H9 (cell line): ENCODE measurements around the gene GPC6. TPM values are rescaled to one million over a fixed set of nuclear protein-coding genes. Genes with fewer than 3 reads are reported as not detected.

Source experiments
- DNase-seq: peaks from one replicate; pipeline ENCODE4 v3.0.0-alpha.2; 2017
- H2AFZ ChIP-seq: one replicate; pipeline ENCODE4 v1.6.1; 2013; ENCODE audit warnings: mild to moderate bottlenecking, low read length, control low read depth, moderate library complexity
- H2AK5ac ChIP-seq: 2 replicates; pipeline ENCODE4 v1.6.1; 2013; ENCODE audit warnings: low read length, control low read depth, mixed read lengths; ENCODE audit not compliant: insufficient read length
- H2BK120ac ChIP-seq: one replicate; pipeline ENCODE4 v1.6.1; 2013; ENCODE audit warnings: low read depth, mild to moderate bottlenecking, low read length, control low read depth, inconsistent platforms; ENCODE audit not compliant: poor library complexity, severe bottlenecking
- H2BK12ac ChIP-seq: 2 replicates; pipeline ENCODE4 v1.6.1; 2013; ENCODE audit warnings: low read length, control low read depth, mixed read lengths, low read depth; ENCODE audit not compliant: insufficient read length
- H2BK15ac ChIP-seq: 2 replicates; pipeline ENCODE4 v1.6.1; 2013; ENCODE audit warnings: low read depth, low read length, control low read depth
- H2BK20ac ChIP-seq: one replicate; pipeline ENCODE4 v1.6.1; 2013; ENCODE audit warnings: low read depth, mild to moderate bottlenecking, low read length, control low read depth, inconsistent platforms; ENCODE audit not compliant: poor library complexity, severe bottlenecking
- H2BK5ac ChIP-seq: 2 replicates; pipeline ENCODE4 v1.6.1; 2013; ENCODE audit warnings: low read length, control low read depth, mixed read lengths; ENCODE audit not compliant: insufficient read length
- H3K14ac ChIP-seq: 2 replicates; pipeline ENCODE4 v1.6.1; 2013; ENCODE audit warnings: low read length, control low read depth; ENCODE audit not compliant: insufficient read depth
- H3K18ac ChIP-seq: 2 replicates; pipeline ENCODE4 v1.6.1; 2013; ENCODE audit warnings: low read depth, mild to moderate bottlenecking, mixed read lengths, low read length, control low read depth; ENCODE audit not compliant: insufficient read length
- H3K23ac ChIP-seq: 2 replicates; pipeline ENCODE4 v1.6.1; 2013; ENCODE audit warnings: low read length, control low read depth, mixed read lengths, low read depth; ENCODE audit not compliant: insufficient read length
- H3K23me2 ChIP-seq: 2 replicates; pipeline ENCODE4 v1.6.1; 2013; ENCODE audit warnings: low read depth, mild to moderate bottlenecking, mixed read lengths, low read length, control low read depth; ENCODE audit not compliant: insufficient read length, poor library complexity, severe bottlenecking
- H3K27ac ChIP-seq: 2 replicates; pipeline ENCODE4 v1.5.1; 2013; ENCODE audit warnings: low read length, control low read depth, mixed read lengths, low read depth; ENCODE audit not compliant: insufficient read length
- H3K27me3 ChIP-seq: 2 replicates; pipeline ENCODE4 v1.6.1; 2013; ENCODE audit warnings: low read length, control low read depth, inconsistent platforms; ENCODE audit not compliant: insufficient read depth
- H3K4ac ChIP-seq: 2 replicates; pipeline ENCODE4 v1.6.1; 2013; ENCODE audit warnings: low read depth, mild to moderate bottlenecking, control low read depth, inconsistent platforms, low read length, moderate library complexity
- H3K4me1 ChIP-seq: 2 replicates; pipeline ENCODE4 v1.6.1; 2013; ENCODE audit warnings: low read length, control low read depth, inconsistent platforms; ENCODE audit not compliant: insufficient read depth
- H3K4me2 ChIP-seq: 2 replicates; pipeline ENCODE4 v1.6.1; 2013; ENCODE audit warnings: low read length, control low read depth, mixed read lengths; ENCODE audit not compliant: insufficient read length, insufficient read depth
- H3K56ac ChIP-seq: 2 replicates; pipeline ENCODE4 v1.6.1; 2013; ENCODE audit warnings: low read depth, mild to moderate bottlenecking, mixed read lengths, low read length, control low read depth; ENCODE audit not compliant: insufficient read length
- H3K79me1 ChIP-seq: 2 replicates; pipeline ENCODE4 v1.6.1; 2013; ENCODE audit warnings: low read depth, mild to moderate bottlenecking, moderate library complexity, low read length, control low read depth, inconsistent platforms; ENCODE audit not compliant: insufficient read depth, poor library complexity, severe bottlenecking
- H3K79me2 ChIP-seq: 2 replicates; pipeline ENCODE4 v1.6.1; 2013; ENCODE audit warnings: low read length, control low read depth, inconsistent platforms; ENCODE audit not compliant: insufficient read depth
- H3K9ac ChIP-seq: 2 replicates; pipeline ENCODE4 v1.6.1; 2013; ENCODE audit warnings: low read length, control low read depth, mixed read lengths; ENCODE audit not compliant: insufficient read length; ENCODE audit errors: extremely low read depth
- H3K9me3 ChIP-seq: one replicate; pipeline ENCODE4 v1.6.1; 2013; ENCODE audit warnings: low read depth, low read length, inconsistent platforms; ENCODE audit not compliant: control insufficient read depth
- H3T11ph ChIP-seq: one replicate; pipeline ENCODE4 v1.6.1; 2013; ENCODE audit warnings: mild to moderate bottlenecking, low read length, control low read depth, inconsistent platforms
- H4K20me1 ChIP-seq: one replicate; pipeline ENCODE4 v1.6.1; 2013; ENCODE audit not compliant: control insufficient read depth, insufficient read length, insufficient read depth
- H4K5ac ChIP-seq: 2 replicates; pipeline ENCODE4 v1.6.1; 2013; ENCODE audit warnings: low read depth, mild to moderate bottlenecking, mixed read lengths, low read length, control low read depth; ENCODE audit not compliant: insufficient read length
- H4K8ac ChIP-seq: replicated peaks from 2 replicates; pipeline ENCODE4 v1.6.1; 2013; ENCODE audit warnings: low read length, control low read depth, mixed read lengths, low read depth; ENCODE audit not compliant: insufficient read length
- H4K91ac ChIP-seq: 2 replicates; pipeline ENCODE4 v1.6.1; 2013; ENCODE audit warnings: low read depth, mild to moderate bottlenecking, moderate library complexity, mixed read lengths, low read length, control low read depth; ENCODE audit not compliant: insufficient read length
- H3K27ac Mint-ChIP-seq, 3 experiments: 2 replicates in 2 of 3; 3 replicates in 1 of 3; pipeline ENCODE4 v1.8.0; 2020 to 2021; ENCODE audit warnings: mixed read lengths in 3 of 3, mild to moderate bottlenecking in 1 of 3, moderate library complexity in 1 of 3
- H3K27me3 Mint-ChIP-seq: 2 replicates; pipeline ENCODE4 v1.8.0; 2021; ENCODE audit warnings: low read depth, mild to moderate bottlenecking, moderate library complexity, mixed read lengths
- H3K36me3 Mint-ChIP-seq, 3 experiments: 2 replicates in 2 of 3; 3 replicates in 1 of 3; pipeline ENCODE4 v1.8.0; 2020 to 2021; ENCODE audit warnings: low read depth in 3 of 3, mixed read lengths in 3 of 3; ENCODE audit not compliant: insufficient read depth in 1 of 3
- H3K4me1 Mint-ChIP-seq, 2 experiments: 2 replicates each; pipeline ENCODE4 v1.8.0; 2020; ENCODE audit warnings: mixed read lengths in 2 of 2
- H3K4me3 Mint-ChIP-seq, 2 experiments: 2 replicates in 1 of 2; 3 replicates in 1 of 2; pipeline ENCODE4 v1.8.0; 2020 to 2021; ENCODE audit warnings: mild to moderate bottlenecking in 2 of 2, mixed read lengths in 2 of 2, moderate library complexity in 1 of 2
- H3K9me3 Mint-ChIP-seq, 2 experiments: 2 replicates in 1 of 2; 3 replicates in 1 of 2; pipeline ENCODE4 v1.8.0; 2020; ENCODE audit warnings: mild to moderate bottlenecking in 2 of 2, mixed read lengths in 2 of 2, moderate library complexity in 1 of 2
- CTCF ChIP-seq: fragments of 200-600 bp; sonication (generic); conservative IDR thresholded peaks from 3 replicates; pipeline ENCODE4 v1.8.0; 2021; ENCODE audit warnings: antibody characterized with exemption, mild to moderate bottlenecking
- WGBS: extraction: QIAGEN DNeasy Blood & Tissue Kit; methylation state at CpG from one replicate; pipeline ENCODE4 v1.1.7; 2013; ENCODE audit warnings: missing lambda C conversion rate, low lambda C conversion rate, mixed read lengths; ENCODE audit not compliant: insufficient read length; ENCODE audit errors: extremely low coverage; 5-methylcytosine and 5-hydroxymethylcytosine counted together
- total RNA-seq: library from RNA; stranded (reverse); gene quantifications from 2 replicates; pipeline ENCODE4 v1.2.1, GENCODE V29; 2021

Gene GPC6
- total RNA-seq, 1 experiment from 2014 or later = 15.6 TPM

GRCh38 chr13:93966267-93966936 is 739.8 kb downstream of the GPC6 start:
- Histone ChIP-seq H3K18ac (no peak overlapping the region), H2BK120ac (no peak overlapping the region), H3K9me3 (no peaks in the 10 kb centered on the region), H3K4me2 (no peak overlapping the region), H3K79me1 (no peaks in the 10 kb centered on the region), H4K20me1 (no peaks in the 10 kb centered on the region), H3K4me1 (peaks cover 3% of the 10 kb centered on the region; the same call in 1 of the 2 replicates), H2BK15ac (no peak overlapping the region), H4K91ac (no peak overlapping the region), H3K79me2 (no peaks in the 10 kb centered on the region), H3K27ac (no peak overlapping the region), H3K4ac (no peak overlapping the region), H2BK20ac (no peak overlapping the region), H3T11ph (no peak overlapping the region), H2AFZ (no peak overlapping the region), H3K27me3 (no peaks in the 10 kb centered on the region), H3K14ac (no peak overlapping the region), H3K56ac (no peak overlapping the region), H4K8ac (no peak overlapping the region), H2BK5ac (no peak overlapping the region), H4K5ac (no peak overlapping the region), H3K9ac (no peak overlapping the region), H3K23ac (no peak overlapping the region), H3K23me2 (no peaks in the 10 kb centered on the region), H2AK5ac (no peak overlapping the region), H2BK12ac (no peak overlapping the region)
- no peak overlapping the region for H3K27ac Mint-ChIP-seq
- no peaks in the 10 kb centered on the region for H3K36me3 Mint-ChIP-seq
- H3K27me3 Mint-ChIP-seq = no peaks in the 10 kb centered on the region
- no peaks in the 10 kb centered on the region for H3K9me3 Mint-ChIP-seq
- TF ChIP-seq CTCF = no peak
- WGBS = no CpG with 5 or more reads among the region's 2 CpGs
- peaks cover 11 to 13% of the 10 kb centered on the region in 2 experiments for H3K4me1 Mint-ChIP-seq
- no peak for DNase-seq
- no peak overlapping the region for H3K4me3 Mint-ChIP-seq
